Heart right ventricle (tissue), 16 donors: ENCODE data around the gene KIAA0319L. TPM values are rescaled to one million over a fixed set of nuclear protein-coding genes. Genes with fewer than 3 reads are reported as not detected.

Experiments used
- ATAC-seq, 8 donors: fragments of 200-7000 bp; cut with Tn5 transposase; one replicate each; pipeline ENCODE4 v1.9.1; 2020; ENCODE audit warnings: mild to moderate bottlenecking in 8 of 8, moderate library complexity in 8 of 8, moderate number of reproducible peaks in 1 of 8
- DNase-seq, 2 donors: peaks; one replicate each; pipeline ENCODE4 v3.0.0-alpha.2; 2020
- H3K27ac ChIP-seq, 10 donors: fragments of 200-600 bp; sonication (generic) in 2 of 10; one replicate each; pipeline versions ENCODE4 v1.5.0 to v1.8.0; 2020 to 2022; ENCODE audit warnings: mild to moderate bottlenecking in 3 of 10
- H3K27me3 ChIP-seq, 7 donors: fragments of 200-600 bp; one replicate each; pipeline ENCODE4 v1.8.0; 2021 to 2022; ENCODE audit warnings: mild to moderate bottlenecking in 2 of 7
- H3K36me3 ChIP-seq, 9 donors: fragments of 200-600 bp; sonication (generic) in 1 of 9; one replicate each; pipeline versions ENCODE4 v1.5.0 to v1.8.0; 2020 to 2022; ENCODE audit warnings: mild to moderate bottlenecking in 2 of 9
- H3K4me1 ChIP-seq, 9 donors: fragments of 200-600 bp; sonication (generic) in 1 of 9; one replicate each; pipeline versions ENCODE4 v1.5.0 to v1.8.0; 2020 to 2022; ENCODE audit warnings: mild to moderate bottlenecking in 4 of 9
- H3K4me3 ChIP-seq, 10 donors: fragments of 200-600 bp; sonication (generic) in 2 of 10; one replicate each; pipeline versions ENCODE4 v1.5.0 to v1.8.0; 2020 to 2022; ENCODE audit warnings: mild to moderate bottlenecking in 7 of 10, moderate library complexity in 2 of 10
- H3K9me3 ChIP-seq, 11 donors: fragments of 200-600 bp in 10 of 11; sonication (generic) in 2 of 11; one replicate each; pipeline versions ENCODE4 v1.5.0 to v1.8.0; 2013 to 2022; ENCODE audit warnings: mild to moderate bottlenecking in 2 of 11, control low read depth in 1 of 11, moderate library complexity in 1 of 11
- WGBS, 2 donors: extraction: QIAGEN DNeasy Blood & Tissue Kit; methylation state at CpG; one replicate each; pipeline ENCODE4 v1.1.7; 2013; ENCODE audit warnings: inconsistent platforms in 1 of 2; 5-methylcytosine and 5-hydroxymethylcytosine counted together
- intact Hi-C, 10 donors: fragments of 100-400 bp; cut with DNase I; formaldehyde crosslinking; loops; one replicate each; pipeline versions ENCODE4 v1.11.1 to v1.14.2; 2022
- polyA plus RNA-seq, 2 donors: library from polyadenylated mRNA; stranded (reverse); fragments of 200-250 nt; gene quantifications; one replicate each; pipeline ENCODE4 v1.2.3, GENCODE V29; 2013
- total RNA-seq, 10 donors: library from RNA; stranded (reverse); fragmentation: NEBNext Ultra II Directional in 3 of 10; extraction: Animal tissue kit (Norgen Biotek cat#: 25700) in 3 of 10; gene quantifications; one replicate each; pipeline versions ENCODE4 v1.2.1 to v1.2.4, GENCODE V29; 2021 to 2023
- TF ChIP-seq, protein P1 (sequence below), 9 donors: fragments of 200-600 bp; sonication (generic) in 2 of 9; IDR thresholded peaks; one replicate each; pipeline versions ENCODE4 v1.5.0 to v1.8.0; 2021 to 2022; ENCODE audit warnings: antibody characterized with exemption in 9 of 9, mild to moderate bottlenecking in 5 of 9, moderate library complexity in 1 of 9
- donor health status: Arrhythmogenic right ventricular cardiomyopathy.
- donor health status: ischemic (EF 13 %, LVEDD 7.1; RV severe dilation, severe dysfunction).
- donor health status: healthy with polysubstance abuse.
- donor health status: DM: no; HTN: yes; CAD: no.
- donor health status: DM: no; HTN: no; CAD: no.
- donor health status: ischemic (EF 25% LVEDD 6.9; RV normal size, moderate dysfunction).
- donor health status: ischemic (EF 25% LVEDD 5.7; RV mildly dilated, moderate dysfunction).
- donor health status: healthy.
- donor health status: DM: yes; HTN: yes; CAD: no.
- donor health status: Ischemic cardiomyopathy.
- donor health status: ischemic (EF 35%, LVEDD 5.7; RV mildly dilated, moderate dysfunction).
- donor health status: nonischemic (EF 11% LVEDD 7.7; RV severe dilation, severe dysfunction).
- donor health status: DM: yes; HTN: yes; CAD: no.
- donor health status: PGD.
- donor health status: ischemic (EF 29% LVEDD 5.4; RV normal size, mild dysfunction).
- donor health status: nonischemic (EF 23%, LVEDD 6.1; RV moderate dilation, normal function).

Gene KIAA0319L
- total and polyA plus RNA-seq, 12 donors = 26.0 to 84.3 (median 74.9) TPM

DNA sequence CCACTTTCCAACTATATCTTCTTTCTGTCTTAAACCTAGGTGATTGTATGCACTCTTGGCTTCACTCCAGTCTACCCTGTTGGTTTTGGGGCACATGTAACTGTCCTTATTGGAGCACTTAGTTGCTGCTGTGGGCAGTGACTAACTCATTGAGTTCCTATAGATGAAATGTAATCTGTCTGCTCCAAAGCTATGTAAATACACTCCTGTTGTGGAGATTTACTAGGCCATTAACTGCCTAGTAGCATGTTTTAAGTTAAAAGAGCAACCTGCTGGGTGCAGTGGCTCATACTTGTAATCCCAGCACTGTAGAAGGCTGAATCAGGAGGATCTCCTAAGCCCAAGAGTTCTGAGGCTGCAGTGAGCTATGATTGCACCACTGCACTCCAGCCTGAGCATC is 151.1 kb downstream of the KIAA0319L start:
- intact Hi-C loops = no loop called here
- Histone ChIP-seq H3K9me3 (peaks cover 0 to 6% (median 0%) of the 10 kb centered on the region in 11 donors), H3K4me3 (no peak overlapping the region), H3K27me3 (no peaks in the 10 kb centered on the region), H3K4me1 (no peaks in the 10 kb centered on the region), H3K27ac (no peak overlapping the region), H3K36me3 (peaks cover 0 to 100% (median 62%) of the 10 kb centered on the region in 9 donors)
- TF ChIP-seq, protein P1, sequence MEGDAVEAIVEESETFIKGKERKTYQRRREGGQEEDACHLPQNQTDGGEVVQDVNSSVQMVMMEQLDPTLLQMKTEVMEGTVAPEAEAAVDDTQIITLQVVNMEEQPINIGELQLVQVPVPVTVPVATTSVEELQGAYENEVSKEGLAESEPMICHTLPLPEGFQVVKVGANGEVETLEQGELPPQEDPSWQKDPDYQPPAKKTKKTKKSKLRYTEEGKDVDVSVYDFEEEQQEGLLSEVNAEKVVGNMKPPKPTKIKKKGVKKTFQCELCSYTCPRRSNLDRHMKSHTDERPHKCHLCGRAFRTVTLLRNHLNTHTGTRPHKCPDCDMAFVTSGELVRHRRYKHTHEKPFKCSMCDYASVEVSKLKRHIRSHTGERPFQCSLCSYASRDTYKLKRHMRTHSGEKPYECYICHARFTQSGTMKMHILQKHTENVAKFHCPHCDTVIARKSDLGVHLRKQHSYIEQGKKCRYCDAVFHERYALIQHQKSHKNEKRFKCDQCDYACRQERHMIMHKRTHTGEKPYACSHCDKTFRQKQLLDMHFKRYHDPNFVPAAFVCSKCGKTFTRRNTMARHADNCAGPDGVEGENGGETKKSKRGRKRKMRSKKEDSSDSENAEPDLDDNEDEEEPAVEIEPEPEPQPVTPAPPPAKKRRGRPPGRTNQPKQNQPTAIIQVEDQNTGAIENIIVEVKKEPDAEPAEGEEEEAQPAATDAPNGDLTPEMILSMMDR (IDR thresholded peaks at IDR 0.05) = no peak
- no peak for DNase-seq
- no peak for ATAC-seq

DNA sequence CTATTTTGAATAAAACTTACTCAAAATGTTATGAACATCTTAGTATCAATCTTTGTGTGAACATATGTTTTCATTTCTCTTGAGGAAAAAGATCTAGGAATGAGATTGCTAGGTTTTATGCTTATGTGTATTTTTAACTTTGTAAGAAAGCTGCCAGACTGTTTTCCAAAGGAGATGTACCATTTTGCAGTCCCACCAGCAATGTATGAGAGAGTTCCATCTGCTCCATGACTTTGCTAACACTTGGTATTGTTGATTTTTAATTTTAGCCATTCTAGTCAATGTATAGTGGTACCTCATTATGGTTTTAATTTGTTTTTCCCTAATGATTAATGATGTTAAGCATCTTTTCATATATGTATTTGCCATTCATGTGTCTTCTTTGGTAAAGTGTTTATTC is 156.2 kb downstream of the KIAA0319L start:
- Histone ChIP-seq H3K27ac (no peak overlapping the region), H3K4me3 (no peak overlapping the region), H3K27me3 (no peaks in the 10 kb centered on the region), H3K36me3 (peaks cover 0 to 100% (median 61%) of the 10 kb centered on the region in 9 donors), H3K9me3 (no peaks in the 10 kb centered on the region), H3K4me1 (no peaks in the 10 kb centered on the region)
- DNase-seq (no peak), ATAC-seq (no peak)
- TF ChIP-seq, protein P1 (IDR thresholded peaks at IDR 0.05) = no peak
- intact Hi-C loops = no loop called here

DNA sequence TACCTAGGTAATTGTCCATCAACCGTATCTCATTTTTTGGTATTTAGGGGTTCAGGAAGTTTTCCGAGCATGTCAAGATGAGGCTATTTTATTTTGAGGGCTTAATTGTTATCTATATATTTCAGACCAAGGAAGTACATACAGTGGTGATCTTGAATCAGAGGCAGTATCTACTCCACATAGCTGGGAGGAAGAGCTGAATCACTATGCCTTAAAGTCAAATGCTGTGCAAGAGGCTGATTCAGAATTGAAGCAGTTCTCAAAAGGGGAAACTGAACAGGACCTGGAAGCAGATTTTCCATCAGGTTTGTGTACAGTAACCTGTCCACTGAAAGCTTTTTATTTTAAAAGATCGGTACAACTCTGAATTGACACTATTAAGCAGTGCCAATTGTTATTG is 158.5 kb downstream of the KIAA0319L start:
- no peaks in the 10 kb centered on the region for H3K4me1 ChIP-seq
- DNase-seq (no peak), ATAC-seq (no peak)
- peaks cover 0 to 100% (median 57%) of the 10 kb centered on the region in 9 donors for H3K36me3 ChIP-seq
- H3K4me3 ChIP-seq = no peak overlapping the region
- 96 to 97% methylated on average over 3 of the region's 3 CpGs for WGBS, 2 donors
- no peaks in the 10 kb centered on the region for H3K27me3 ChIP-seq
- H3K9me3 ChIP-seq = no peaks in the 10 kb centered on the region
- TF ChIP-seq, protein P1 (IDR thresholded peaks at IDR 0.05) = no peak
- intact Hi-C loops = no loop called here
- H3K27ac ChIP-seq = no peak overlapping the region

DNA sequence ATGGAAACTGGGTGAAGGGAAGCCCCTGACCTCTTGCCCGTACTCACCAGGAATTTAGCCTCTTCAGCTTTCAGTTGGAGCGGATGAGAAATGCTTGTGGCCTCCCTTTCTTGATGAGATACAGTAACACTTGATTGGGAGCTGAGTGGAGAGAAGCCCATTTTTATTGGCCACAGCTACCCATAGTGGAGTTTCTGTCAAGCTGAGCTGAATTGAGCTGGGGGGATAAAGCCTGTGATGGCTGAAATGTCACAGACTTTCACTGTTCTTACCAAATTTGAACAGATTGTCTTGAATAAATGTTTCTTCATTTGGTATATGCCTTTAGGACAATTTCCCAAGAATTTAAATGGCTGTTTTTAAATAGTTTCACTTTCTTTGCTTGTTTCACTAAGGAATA is 162.8 kb downstream of the KIAA0319L start:
- Histone ChIP-seq H3K27me3 (no peaks in the 10 kb centered on the region), H3K36me3 (peaks cover 0 to 100% (median 52%) of the 10 kb centered on the region in 9 donors), H3K4me3 (no peak overlapping the region), H3K9me3 (no peaks in the 10 kb centered on the region), H3K27ac (no peak overlapping the region), H3K4me1 (no peaks in the 10 kb centered on the region)
- 93 to 99% methylated on average over 2 of the region's 2 CpGs for WGBS, 2 donors
- TF ChIP-seq, protein P1 (IDR thresholded peaks at IDR 0.05) = no peak
- no peak for DNase-seq
- intact Hi-C loops = no loop called here
- no peak for ATAC-seq
